Large intestine (tissue), 3 donors: ENCODE data around the gene PLTP. TPM values are rescaled to one million over a fixed set of nuclear protein-coding genes. Genes with fewer than 3 reads are reported as not detected.

Experiments
- DNase-seq, 2 donors: peaks; one replicate each; pipeline versions ENCODE4 v3.0.0 to v3.0.0-alpha.2; 2013
- H3K27ac ChIP-seq: one replicate; pipeline ENCODE4 v1.5.1; 2013; ENCODE audit warnings: low read length
- H3K27me3 ChIP-seq: 2 replicates; pipeline ENCODE4 v1.6.1; 2013; ENCODE audit warnings: low read length; ENCODE audit not compliant: control insufficient read depth, insufficient read depth
- H3K36me3 ChIP-seq: 2 replicates; pipeline ENCODE4 v1.6.1; 2013; ENCODE audit warnings: low read length; ENCODE audit not compliant: control insufficient read depth, insufficient read depth
- H3K4me1 ChIP-seq: one replicate; pipeline ENCODE4 v1.6.1; 2013; ENCODE audit warnings: low read length; ENCODE audit not compliant: control insufficient read depth, insufficient read depth
- H3K4me3 ChIP-seq: one replicate; pipeline ENCODE4 v1.5.1; 2013; ENCODE audit warnings: low read length
- H3K9me3 ChIP-seq: one replicate; pipeline ENCODE4 v1.6.1; 2013; ENCODE audit warnings: mild to moderate bottlenecking, low read depth, low read length, moderate library complexity; ENCODE audit not compliant: control insufficient read depth
- WGBS: methylation state at CpG from one replicate; pipeline ENCODE4 v1.1.5; 2013; ENCODE audit warnings: low lambda C conversion rate; ENCODE audit not compliant: insufficient coverage; 5-methylcytosine and 5-hydroxymethylcytosine counted together
- polyA plus RNA-seq: library from polyadenylated mRNA; unstranded; fragments of 120-200 nt; gene quantifications from one replicate; pipeline ENCODE4 v1.2.1, GENCODE V29; 2013

Gene PLTP
- polyA plus RNA-seq, 1 donor = 25.2 TPM

- no CpG with 5 or more reads among the region's 1 CpG for WGBS
- Histone ChIP-seq H3K27ac (no peak overlapping the region), H3K36me3 (peaks cover 27% of the 10 kb centered on the region), H3K4me3 (no peak overlapping the region), H3K9me3 (no peaks in the 10 kb centered on the region), H3K27me3 (no peaks in the 10 kb centered on the region), H3K4me1 (no peaks in the 10 kb centered on the region)
- no peak for DNase-seq
These were observed 38.4 kb downstream of the PLTP start for GRCh38 chr20:45873409-45874103.

DNA sequence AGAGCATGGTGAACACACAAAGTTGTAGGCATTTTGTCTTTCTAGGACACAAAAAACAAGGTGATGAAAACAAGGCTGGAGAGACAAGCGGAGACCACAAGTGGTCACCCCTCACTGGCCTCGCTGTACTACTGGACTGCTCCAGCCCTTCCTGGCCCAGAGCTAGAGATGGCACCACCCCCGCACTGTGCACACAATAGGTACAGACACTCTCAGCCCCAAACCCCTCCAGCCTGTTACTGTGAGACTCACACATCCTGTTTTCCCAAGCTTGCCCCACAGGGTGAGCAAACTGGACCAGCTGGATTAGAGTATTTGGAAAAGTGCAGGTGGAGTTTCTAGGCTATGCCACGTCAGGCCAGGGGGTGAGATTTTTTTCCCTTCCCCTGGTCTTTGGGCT lies 39.3 kb downstream of the PLTP start:
- WGBS = no CpG with 5 or more reads among the region's 4 CpGs
- H3K9me3 ChIP-seq = no peaks in the 10 kb centered on the region
- no peak overlapping the region for H3K27ac ChIP-seq
- H3K4me3 ChIP-seq = no peak overlapping the region
- H3K27me3 ChIP-seq = no peaks in the 10 kb centered on the region
- peaks cover 18% of the 10 kb centered on the region for H3K36me3 ChIP-seq
- no peak for DNase-seq
- peaks cover 3% of the 10 kb centered on the region for H3K4me1 ChIP-seq

GRCh38 chr20:45867819-45868176 lies 44.2 kb downstream of the PLTP start:
- Histone ChIP-seq H3K4me1 (peaks cover 15% of the 10 kb centered on the region), H3K27ac (peak overlapping the region; percentile 45)

GRCh38 chr20:45867136-45867818 lies 44.7 kb downstream of the PLTP start:
- peaks cover 15% of the 10 kb centered on the region for H3K4me1 ChIP-seq
- WGBS = 40% methylated on average over 1 of the region's 6 CpGs
- no peaks in the 10 kb centered on the region for H3K9me3 ChIP-seq
- H3K36me3 ChIP-seq = peaks cover under 1% of the 10 kb centered on the region
- DNase-seq = peak in 1 of 2 donors; percentile 53
- H3K4me3 ChIP-seq = no peak overlapping the region
- H3K27me3 ChIP-seq = no peaks in the 10 kb centered on the region
- H3K27ac ChIP-seq = peak overlapping the region; percentile 45

More at GRCh38 chr20:45867819-45868176, 44.2 kb downstream of the PLTP start:
- Histone ChIP-seq H3K27me3 (no peaks in the 10 kb centered on the region), H3K36me3 (peaks cover 5% of the 10 kb centered on the region), H3K4me3 (no peak overlapping the region), H3K9me3 (no peaks in the 10 kb centered on the region)
- DNase-seq = no peak

DNA sequence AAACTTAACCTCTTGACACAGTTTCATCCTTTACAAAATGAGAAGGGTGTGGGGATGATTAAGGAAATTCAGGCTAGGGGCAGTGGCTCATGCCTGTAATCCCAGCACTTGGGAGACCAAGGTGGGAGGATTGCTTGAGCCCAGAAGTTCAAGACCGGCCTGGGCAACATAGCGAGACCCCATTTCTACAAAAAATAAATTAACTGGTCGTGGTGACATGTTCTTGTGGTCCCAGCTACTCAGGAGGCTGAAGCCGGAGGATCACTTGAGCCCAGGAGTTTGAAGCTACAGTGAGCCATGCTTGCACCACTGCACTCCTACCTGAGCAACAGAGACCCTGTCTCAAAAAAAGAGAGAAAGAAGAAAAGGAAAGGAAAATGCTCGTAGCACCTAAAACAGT lies 45.5 kb downstream of the PLTP start:
- DNase-seq = no peak
- peaks cover 16% of the 10 kb centered on the region for H3K4me1 ChIP-seq
- 100% methylated on average over 3 of the region's 5 CpGs for WGBS
- H3K36me3 ChIP-seq = no peaks in the 10 kb centered on the region
- no peak overlapping the region for H3K27ac ChIP-seq
- no peaks in the 10 kb centered on the region for H3K9me3 ChIP-seq
- H3K27me3 ChIP-seq = no peaks in the 10 kb centered on the region
- H3K4me3 ChIP-seq = no peak overlapping the region

DNA sequence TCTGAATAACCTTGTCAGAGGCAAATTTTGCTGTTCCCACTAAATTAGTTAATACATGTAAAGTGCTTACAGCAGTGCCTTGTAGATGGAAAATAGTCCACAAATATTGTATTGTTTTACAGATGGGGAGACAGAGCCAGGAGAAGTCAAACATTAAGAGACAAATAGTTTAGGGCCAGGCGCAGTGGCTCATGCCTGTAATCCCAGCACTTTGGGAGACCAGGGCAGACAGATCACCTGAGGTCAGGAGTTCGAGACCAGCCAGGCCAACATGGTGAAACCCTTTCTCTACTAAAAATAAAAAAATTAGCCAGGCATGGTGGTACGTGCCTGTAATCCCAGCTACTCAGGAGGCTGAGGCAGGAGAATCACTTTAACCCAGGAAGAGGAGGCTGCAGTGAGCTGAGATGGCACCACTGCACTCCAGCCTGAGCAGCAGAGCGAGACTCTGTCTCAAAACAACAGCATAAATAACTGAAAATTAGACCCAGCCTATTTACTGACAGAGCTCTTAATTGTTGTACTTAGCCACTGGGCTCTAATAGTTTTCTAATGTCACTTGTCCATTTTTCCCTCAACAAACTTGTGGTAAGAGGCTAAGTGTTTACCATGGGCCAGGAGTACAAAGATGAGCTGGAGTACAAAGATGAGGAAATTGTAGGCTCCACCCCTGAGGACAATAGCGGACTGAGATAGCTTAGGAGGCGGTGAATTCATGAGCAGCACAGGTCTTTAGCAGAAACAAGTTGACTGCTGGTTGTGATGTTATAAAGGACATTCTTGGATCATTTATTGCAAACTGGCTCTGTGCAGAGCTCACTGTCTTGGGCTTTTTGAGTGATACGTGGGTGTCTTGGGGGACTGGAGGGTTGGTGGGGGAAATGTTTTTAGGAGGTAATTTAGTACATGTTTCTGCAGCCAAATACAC lies 48.1 kb downstream of the PLTP start:
- Histone ChIP-seq H3K27me3 (no peaks in the 10 kb centered on the region), H3K4me3 (no peak overlapping the region), H3K9me3 (no peaks in the 10 kb centered on the region), H3K4me1 (peaks cover 25% of the 10 kb centered on the region), H3K36me3 (no peaks in the 10 kb centered on the region), H3K27ac (peak overlapping the region; percentile 57)
- peak; percentile 63 to 81 for DNase-seq
- WGBS = no CpG with 5 or more reads among the region's 7 CpGs

DNA sequence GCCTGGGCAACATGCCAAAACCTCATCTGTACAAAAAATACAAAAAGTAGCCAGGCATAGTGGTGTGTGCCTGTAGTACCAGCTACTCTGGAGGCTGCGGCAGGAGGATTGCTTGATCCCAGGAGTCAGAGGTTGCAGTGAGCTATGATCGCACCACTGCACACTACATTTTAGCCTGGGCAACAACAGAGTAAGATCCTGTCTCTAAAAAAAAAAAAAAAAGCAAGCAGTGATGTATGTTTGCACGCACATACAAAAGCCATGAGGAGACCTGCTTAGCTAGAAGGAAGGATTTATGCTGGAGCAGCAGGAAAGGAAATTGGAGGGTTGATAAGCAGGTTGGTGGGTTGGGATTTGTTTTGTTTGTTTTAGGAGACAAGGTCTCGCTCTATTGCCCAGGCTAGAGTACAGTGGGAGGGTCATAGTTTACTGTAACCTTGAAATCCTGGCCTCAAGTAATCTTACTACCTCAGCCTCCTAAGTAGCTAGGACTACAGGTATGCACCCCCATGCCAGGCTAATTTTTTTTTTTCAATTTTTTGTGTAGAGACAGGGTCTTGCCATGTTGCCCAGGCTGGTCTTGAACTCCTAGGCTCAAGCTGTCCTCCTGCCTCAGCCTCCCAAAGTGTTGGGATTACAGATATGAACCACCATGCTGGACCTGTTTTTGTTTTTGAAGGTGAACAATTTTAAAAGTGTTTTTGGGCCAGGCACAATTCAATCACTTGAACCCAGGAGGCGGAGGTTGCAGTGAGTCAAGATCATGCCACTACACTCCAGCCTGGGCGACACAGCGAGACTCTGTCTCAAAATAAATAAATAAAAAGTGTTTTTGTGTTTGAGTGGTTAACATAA lies 50.5 kb downstream of the PLTP start:
- H3K4me3 ChIP-seq = no peak overlapping the region
- H3K27ac ChIP-seq = no peak overlapping the region
- H3K9me3 ChIP-seq = no peaks in the 10 kb centered on the region
- no peaks in the 10 kb centered on the region for H3K27me3 ChIP-seq
- H3K4me1 ChIP-seq = peaks cover 29% of the 10 kb centered on the region
- WGBS = 71% methylated on average over 3 of the region's 7 CpGs
- peak in 1 of 2 donors; percentile 46 for DNase-seq
- H3K36me3 ChIP-seq = no peaks in the 10 kb centered on the region

DNA sequence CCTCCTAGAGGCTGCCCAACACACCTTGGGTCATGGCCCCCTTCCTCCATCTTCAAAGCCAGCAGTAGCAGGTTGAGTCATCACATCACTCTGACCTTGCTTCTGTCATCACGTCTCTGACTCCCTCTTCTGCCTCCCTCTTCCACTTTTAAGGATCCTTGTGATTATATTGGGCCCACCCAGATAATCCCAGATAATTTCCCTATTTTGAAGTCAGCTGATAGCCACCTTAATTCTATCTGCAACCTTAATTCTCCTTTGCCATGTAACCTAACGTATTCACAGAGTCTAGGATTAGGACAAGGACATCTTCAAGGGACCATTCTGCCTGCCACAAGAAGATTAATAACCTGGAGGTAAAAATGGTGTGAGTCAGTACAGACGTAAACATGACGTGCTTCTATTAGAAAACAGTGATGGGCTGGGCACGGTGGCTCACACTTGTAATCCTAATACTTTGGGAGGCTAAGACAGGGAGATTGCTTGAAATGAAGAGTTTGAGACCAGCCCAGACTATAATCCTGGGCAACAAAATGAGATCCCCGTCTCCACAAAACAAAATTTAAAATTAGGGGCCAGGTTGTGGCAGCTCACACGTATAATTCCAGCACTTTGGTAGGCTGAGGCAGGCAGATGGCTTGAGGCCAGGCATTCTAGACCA lies 51.3 kb downstream of the PLTP start:
- Histone ChIP-seq H3K9me3 (no peaks in the 10 kb centered on the region), H3K36me3 (no peaks in the 10 kb centered on the region), H3K4me1 (peaks cover 37% of the 10 kb centered on the region), H3K4me3 (no peak overlapping the region), H3K27me3 (no peaks in the 10 kb centered on the region), H3K27ac (no peak overlapping the region)
- WGBS = no CpG with 5 or more reads among the region's 7 CpGs
- DNase-seq = no peak

GRCh38 chr20:45859916-45860315 lies 52.0 kb downstream of the PLTP start:
- no peaks in the 10 kb centered on the region for H3K27me3 ChIP-seq
- H3K9me3 ChIP-seq = no peaks in the 10 kb centered on the region
- peaks cover 38% of the 10 kb centered on the region for H3K4me1 ChIP-seq
- WGBS = no CpG with 5 or more reads among the region's 5 CpGs
- H3K4me3 ChIP-seq = no peak overlapping the region
- H3K36me3 ChIP-seq = peaks cover 3% of the 10 kb centered on the region
- no peak overlapping the region for H3K27ac ChIP-seq
- no peak for DNase-seq
